ENCODE results near the gene C16orf78.

DNA sequence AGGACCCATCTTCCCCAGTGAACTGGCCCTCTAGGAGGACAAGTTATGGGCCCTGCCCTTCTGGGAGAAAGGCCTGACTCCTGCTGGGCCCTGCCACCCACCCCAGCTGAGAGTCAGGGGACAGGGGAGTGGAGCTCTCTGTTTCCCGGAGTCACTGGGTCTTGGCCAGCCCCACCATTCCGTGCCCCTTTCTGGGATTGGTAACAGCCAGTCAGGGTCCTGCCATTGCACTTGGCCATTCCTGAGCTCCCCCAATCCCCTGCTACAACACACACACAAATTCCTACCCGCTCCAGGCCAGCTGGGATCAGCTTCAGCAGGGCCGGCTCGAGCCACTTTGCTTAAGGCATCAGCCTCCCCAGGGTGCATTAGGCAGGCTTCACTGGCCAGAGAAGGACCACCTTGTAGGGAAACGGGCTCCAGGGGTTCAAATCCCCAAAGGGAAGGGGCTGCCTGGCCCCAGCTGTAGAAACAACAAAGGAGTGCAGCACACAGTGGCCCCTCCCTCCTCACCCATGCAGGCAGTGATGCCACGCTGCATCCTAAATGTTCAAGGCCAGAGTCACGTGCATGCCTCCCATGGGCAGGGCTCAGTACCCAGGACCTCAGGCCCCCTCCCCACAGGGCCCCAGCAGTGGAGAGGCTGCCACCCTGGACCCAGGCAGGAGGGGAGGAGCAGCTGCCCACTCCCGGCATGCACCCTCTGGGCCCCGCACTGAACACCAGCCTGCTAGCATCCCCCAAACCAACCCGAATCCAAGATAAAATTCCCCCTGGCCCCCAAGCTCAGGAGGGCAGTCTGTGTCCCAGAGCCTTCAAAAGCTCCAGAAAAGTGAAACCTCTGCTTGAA, 37.7 kb downstream of the C16orf78 start:
- TF ChIP-seq, protein P1, sequence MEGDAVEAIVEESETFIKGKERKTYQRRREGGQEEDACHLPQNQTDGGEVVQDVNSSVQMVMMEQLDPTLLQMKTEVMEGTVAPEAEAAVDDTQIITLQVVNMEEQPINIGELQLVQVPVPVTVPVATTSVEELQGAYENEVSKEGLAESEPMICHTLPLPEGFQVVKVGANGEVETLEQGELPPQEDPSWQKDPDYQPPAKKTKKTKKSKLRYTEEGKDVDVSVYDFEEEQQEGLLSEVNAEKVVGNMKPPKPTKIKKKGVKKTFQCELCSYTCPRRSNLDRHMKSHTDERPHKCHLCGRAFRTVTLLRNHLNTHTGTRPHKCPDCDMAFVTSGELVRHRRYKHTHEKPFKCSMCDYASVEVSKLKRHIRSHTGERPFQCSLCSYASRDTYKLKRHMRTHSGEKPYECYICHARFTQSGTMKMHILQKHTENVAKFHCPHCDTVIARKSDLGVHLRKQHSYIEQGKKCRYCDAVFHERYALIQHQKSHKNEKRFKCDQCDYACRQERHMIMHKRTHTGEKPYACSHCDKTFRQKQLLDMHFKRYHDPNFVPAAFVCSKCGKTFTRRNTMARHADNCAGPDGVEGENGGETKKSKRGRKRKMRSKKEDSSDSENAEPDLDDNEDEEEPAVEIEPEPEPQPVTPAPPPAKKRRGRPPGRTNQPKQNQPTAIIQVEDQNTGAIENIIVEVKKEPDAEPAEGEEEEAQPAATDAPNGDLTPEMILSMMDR (IDR thresholded peaks at IDR 0.05), result no peak
- TF ChIP-seq POLR2A (IDR thresholded peaks at IDR 0.05), result no peak
